ENCODE measurements around the gene NOL4L.

- no peak for TF ChIP-seq EZH2phosphoT487 (IDR thresholded peaks at IDR 0.05)
- TF ChIP-seq, protein P1, sequence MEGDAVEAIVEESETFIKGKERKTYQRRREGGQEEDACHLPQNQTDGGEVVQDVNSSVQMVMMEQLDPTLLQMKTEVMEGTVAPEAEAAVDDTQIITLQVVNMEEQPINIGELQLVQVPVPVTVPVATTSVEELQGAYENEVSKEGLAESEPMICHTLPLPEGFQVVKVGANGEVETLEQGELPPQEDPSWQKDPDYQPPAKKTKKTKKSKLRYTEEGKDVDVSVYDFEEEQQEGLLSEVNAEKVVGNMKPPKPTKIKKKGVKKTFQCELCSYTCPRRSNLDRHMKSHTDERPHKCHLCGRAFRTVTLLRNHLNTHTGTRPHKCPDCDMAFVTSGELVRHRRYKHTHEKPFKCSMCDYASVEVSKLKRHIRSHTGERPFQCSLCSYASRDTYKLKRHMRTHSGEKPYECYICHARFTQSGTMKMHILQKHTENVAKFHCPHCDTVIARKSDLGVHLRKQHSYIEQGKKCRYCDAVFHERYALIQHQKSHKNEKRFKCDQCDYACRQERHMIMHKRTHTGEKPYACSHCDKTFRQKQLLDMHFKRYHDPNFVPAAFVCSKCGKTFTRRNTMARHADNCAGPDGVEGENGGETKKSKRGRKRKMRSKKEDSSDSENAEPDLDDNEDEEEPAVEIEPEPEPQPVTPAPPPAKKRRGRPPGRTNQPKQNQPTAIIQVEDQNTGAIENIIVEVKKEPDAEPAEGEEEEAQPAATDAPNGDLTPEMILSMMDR (IDR thresholded peaks at IDR 0.05), result no peak
These were observed 27.8 kb downstream of the NOL4L start for GRCh38 chr20:32557319-32557718.

Data from neural progenitor cell (in vitro differentiated cells).